CMK (cell line): ENCODE data around the gene WDFY2.

Experiments used
- DNase-seq: peaks from one replicate; pipeline ENCODE4 v3.0.0-alpha.2; 2010; ENCODE audit warnings: low read depth

WDFY2 gene

DNA sequence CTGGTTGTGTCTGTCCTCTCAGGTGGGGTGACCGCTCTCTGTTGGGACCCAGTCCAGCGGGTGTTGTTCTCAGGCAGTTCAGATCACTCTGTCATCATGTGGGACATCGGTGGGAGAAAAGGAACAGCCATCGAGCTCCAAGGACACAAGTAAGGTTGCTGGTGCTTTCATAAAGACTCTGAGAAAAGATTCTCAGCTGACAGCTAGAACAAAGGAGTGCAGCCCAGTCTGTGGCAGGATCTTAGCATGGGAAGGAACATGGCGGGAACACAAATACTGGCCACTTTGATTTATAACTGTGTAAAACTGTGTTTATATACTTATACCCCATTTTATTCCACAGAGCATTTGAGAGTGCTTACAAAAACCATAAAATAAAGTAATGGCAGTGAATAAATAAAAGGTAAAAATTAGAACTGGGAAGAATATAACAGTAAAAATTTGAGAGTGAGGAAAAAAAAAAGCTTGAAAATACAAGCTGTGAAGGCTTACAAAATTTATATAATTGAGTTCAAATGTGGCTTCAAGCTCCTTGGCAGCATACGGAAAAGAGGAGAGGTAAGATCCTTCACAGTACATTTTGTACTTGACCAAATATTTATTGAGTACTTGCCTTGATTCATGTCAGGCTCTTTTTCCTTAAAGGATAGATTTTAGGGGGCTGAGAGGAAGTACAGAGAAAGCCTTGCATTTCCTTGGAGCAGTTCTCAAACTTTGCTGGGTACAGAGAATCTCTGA lies 154.9 kb downstream of the WDFY2 start:
- no peak for DNase-seq

DNA sequence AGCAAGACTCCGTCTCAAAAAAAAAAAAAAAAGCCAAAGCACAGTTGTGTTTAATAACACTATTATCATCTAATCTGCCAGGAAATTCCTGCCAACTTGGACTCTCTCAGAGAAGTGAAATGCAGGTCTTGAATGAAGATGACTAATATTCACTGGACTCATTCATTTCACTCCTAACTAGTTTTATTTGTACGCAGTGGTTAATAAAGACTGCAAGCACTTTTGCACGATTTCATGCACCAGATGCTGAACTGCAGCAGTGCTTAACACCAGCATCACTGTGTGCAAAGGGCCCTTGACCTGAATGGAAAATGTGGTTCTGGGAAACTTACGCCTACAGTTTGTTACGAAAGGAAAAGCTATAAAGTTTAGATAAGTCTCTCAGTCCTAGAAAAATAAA lies 156.4 kb downstream of the WDFY2 start:
- DNase-seq = no peak

DNA sequence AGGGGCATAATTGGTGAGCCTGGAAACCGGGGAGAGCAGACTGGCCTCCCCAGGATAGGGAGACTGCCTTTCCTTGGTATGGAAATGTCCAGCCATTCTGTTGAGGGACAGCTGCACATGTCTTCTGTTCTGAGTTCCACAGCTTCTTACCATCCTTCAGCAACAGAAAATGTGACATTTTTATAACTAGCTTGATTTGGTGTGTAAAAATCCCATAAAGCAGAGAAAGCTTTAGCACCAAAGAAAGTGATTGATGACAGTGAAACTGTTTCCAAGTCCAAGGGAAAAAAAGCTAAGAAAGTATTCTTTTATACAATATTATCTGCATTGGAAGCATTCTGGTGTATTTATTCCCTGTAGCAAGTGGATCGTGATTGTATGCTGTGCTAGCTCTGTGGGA lies 157.8 kb downstream of the WDFY2 start:
- DNase-seq = no peak

DNA sequence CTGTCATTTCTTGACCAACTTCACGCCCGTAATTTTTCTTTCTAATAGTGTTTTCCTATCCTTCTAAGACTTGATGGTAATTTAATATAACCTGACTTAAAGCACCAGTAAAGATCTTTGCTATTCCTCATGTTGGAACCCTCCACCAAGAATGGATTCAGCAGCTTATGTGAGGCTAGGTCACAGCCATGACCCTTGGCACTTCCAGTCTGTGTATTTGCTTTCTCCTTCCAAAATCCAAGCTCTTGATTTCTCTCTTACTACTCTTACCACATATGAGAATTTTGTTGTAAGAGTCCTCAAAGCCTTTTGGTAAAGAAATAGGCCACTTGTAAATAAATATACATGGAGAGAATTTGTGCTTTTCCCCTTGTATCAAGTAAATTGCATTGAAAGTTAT lies 158.3 kb downstream of the WDFY2 start:
- DNase-seq = no peak

DNA sequence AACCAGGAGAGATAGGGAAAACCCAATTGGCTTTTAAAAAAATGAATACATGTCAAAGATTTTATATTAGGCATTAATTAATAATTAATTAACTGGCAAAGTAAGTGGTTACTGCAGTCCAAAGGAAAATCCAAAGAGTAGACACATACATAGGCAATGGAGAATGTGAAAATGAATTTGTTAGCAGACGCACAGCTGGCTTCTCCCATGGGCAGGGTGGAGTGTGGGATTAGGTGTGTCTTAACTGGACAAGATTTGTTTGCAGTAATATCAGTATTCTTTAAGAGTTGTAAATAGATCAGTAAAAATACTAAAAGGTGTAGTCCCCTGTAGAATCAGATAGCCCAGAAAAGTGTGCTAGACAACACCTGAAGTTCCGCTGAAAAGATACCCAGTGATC lies 161.0 kb downstream of the WDFY2 start:
- no peak for DNase-seq

DNA sequence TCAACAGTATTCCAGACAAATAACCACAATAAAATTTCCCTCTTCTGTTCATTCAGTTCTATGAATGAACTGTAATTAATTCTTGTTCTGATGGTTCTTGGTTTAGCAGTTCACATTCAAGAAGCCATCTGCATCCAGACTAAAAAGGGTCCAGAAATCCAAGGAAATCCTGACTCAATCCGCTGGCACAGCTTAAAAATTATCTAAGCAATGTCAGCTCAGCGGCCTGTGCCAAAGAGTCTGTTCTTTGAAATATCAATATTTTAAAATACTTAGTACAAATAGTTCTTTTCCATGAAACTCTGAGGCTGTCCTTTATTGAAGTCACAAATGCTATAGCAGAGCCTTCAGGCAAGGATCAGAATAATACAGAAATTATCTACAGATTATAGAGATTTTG lies 162.5 kb downstream of the WDFY2 start:
- no peak for DNase-seq

DNA sequence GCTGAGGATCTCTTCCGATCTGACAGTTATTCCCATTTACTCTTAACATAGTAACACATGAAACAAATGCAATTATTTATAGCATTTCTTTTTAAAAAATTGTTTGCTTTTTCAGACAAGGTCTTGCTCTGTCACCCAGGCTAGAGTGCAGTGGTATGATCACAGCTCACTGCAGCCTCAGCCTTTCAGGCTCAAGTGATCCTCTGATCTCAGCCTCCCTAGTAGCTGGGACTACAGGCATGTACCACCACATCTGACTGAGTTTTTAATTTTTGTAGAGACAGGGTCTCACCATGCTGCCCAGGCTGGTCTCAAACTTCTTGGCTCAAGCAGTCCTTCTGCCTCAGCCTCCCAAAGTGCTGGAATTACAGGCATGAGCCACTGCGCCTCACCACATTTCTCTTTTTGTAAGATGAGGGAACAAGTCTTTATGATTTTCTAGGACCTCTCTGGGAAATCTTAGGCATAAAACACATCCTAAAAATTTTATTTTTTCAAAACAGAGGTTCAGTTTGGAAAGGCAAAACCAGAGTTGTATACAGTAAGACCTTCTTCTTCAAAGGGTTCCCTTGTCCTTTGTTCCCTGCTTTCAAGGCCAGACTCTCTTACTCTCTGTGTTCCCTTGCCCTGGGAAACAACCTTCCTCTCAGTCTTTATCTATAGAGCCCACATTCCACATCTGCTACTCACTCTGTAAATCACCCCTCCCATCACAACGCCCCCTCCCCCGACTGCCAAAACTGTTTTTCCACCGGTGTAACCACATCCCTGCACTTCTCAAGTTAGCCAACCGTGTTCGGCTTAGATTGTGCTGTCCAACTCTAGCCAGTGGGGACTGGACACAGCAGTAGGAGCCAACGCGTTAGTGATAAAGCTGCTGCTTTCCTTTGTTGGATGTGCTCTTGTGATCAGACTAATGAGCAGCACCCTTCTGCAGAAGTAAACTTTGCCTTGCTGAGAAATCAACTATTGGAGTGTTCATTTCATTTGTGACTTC lies 163.5 kb downstream of the WDFY2 start:
- no peak for DNase-seq

DNA sequence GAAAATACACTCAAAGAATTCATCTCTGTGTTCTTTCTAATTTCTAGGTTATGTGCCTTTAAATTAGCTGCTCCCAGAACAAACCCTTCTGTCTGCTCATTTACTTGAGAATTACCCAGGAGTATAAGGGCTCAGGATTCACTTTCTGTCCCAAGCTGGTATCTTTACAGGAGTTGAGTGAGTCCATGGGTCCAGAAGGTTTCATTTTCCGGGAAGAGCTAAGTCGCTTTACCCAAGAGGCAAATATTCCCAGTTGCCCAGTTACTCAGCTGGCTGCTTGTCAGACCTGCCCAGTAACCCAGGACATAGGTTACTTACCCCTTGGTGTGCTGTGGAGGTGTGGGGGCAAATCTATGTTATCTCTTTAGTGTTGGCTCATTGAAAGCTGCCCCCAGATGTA lies 172.4 kb downstream of the WDFY2 start:
- no peak for DNase-seq

DNA sequence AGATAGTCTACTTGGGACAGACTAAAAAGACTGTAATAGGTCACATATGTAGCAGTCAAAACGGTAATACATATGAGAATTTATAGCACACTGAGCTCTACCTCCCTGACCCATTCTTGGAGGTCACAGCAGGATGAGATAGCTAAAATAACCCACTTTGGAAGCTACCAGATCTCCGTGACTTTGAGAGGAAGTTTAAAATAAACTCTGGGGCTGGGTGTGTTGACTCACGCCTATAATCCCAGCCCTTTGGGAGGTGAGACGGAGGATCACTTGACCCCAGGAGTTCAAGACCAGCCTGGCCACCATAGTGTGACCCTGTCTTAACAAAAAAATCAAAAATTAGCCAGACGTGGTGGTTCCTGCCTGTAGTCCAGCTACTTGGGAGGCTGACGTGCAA lies 174.4 kb downstream of the WDFY2 start:
- DNase-seq = no peak

DNA sequence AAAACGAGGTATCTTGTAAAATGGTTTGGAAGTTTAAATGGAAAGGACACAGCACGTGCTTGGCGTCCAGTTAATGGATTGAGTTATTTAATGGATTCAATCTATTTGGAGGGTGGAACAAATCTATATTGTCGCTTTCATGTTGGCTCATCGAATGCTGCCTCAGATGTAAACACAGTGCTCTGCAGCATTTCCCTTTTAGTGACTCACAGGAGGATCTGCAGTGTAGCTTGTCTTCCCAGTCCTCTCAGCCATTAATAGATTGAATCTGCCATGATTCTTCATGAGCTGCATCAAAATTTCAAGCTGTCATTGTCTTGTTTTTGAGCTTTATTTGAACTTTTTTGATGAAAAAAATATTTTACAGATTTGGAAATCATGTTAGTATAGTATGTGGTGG lies 175.0 kb downstream of the WDFY2 start:
- DNase-seq = no peak

DNA sequence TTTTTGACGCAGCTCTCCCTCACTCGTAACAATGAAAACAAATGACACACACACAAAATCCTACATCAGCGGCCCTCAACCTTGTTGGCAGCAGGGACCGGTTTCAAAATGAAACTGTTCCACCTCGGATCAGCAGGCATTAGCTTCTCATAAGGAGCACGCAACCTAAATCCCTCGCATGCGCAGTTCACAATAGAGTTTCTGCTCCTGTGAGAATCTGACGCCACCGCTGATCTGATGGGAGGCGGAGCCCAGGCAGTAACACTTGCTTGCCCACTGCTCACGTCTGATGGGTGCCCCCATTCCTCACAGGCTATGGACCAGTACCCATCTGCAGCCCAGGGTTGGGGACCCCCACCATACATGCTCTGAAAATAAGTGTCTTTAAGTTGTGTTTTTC lies 176.3 kb downstream of the WDFY2 start:
- no peak for DNase-seq

DNA sequence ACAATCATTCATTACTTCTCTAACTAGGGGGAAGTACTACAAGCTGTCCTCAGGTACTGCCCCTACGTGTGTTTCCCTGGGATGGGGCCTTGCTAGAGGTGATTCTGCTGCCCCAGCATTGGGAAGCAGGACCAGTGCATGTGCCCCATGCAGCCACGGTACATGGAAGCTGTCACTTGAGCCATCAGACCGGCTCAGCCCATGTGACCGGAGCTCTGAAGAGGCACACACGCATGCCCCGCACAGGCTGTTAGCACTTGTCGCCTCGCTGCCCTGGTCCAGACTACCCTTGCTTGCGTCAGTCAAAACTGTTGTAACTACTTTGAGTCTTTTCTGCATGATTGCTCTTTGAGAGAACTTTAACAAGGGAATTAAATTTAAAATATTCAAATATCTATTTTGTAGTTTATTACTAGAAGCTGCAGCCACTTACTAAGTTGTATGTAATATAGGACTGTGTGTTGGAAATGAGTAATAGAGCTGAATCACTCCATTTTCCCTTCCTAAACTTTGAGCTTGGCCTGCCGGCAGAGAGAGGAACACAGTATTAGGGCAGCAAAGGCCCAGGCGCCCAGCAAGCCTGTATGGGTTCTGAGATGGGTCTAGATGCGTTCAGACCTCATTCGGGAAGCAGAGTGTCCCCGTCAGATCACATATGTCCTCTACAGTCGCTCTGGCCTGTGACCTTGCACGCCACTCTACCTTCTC lies 177.5 kb downstream of the WDFY2 start:
- DNase-seq = no peak

DNA sequence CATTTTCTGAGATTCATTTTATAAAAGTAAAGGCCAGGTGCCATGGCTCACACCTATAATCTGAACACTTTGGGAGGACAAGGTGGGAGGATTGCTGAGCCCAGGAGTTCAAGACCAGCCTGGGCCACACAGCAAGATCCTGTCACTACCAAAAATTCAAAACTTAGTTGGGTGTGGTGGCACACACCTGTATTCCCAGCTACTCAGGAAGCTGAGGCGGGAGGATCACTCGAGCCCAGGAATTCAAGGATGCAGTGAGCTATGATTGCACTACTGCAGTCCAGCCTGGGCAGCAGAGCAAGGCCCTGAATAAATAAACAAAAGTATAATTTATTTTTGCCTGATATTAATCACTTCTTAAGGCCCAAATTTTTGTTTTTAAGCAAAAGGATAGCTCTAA lies 179.2 kb downstream of the WDFY2 start:
- no peak for DNase-seq

DNA sequence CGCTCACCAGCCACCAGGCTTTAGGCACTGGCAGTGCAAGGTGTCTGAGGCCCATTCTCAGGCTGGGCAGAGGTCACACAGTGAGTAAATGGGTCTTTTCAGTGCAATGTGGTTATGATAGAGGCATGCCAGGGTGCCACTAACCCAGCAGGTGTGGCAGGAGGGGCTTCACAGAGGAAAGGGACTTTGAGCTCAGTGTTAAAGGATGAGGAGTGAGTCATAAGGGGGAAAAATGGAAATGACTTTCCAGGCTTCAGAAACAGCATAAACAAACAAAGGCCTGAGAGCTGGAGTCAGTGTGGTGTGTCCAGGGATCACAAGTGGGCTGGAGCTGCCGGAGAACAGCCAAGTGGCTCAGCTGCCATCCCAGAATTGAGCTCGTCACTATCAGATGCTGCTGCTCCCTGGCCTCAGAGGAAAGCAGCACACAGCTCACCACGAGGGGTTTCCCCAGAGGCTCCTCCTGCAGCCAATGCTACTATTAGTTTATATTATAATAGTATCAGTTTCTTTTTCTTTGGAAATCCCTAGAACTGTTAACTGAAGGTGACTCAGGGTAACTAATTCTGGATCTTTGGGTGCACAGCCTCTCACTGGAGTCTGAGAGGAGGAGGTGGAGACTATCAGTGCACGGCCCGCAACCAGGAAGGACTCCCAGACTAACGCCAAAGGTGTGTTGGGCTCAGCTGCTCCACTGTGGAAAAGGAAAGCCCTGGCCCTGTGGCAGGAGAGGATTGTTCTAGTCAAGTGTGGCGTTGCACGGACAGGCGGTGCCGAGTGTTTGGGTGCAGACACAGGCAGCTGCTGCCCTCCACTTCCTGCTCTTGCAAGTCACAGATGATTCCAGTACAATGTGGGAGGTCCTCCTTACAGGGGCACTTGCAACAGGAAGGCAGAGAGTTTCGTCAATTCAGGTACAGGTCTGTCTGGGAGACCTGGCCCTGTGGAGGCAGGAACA lies 180.2 kb downstream of the WDFY2 start:
- no peak for DNase-seq

DNA sequence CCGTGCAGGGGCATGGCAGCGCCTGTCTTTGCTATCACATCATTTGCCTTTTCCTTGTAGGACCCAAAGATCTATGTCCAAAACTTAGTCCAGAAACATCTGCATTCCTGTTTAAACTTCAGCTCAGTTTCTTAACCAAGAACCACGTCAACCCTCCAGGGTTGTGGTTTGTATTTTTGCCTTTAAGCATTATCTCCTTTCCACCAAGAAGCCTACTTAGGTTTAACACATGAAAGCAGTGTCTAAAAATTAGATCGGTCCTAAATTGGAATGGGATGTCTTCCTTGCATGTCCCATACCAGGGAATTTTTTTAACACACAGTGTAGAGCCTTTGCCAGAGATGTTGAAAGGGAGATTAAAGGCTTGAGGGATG lies 180.9 kb downstream of the WDFY2 start:
- DNase-seq = no peak

DNA sequence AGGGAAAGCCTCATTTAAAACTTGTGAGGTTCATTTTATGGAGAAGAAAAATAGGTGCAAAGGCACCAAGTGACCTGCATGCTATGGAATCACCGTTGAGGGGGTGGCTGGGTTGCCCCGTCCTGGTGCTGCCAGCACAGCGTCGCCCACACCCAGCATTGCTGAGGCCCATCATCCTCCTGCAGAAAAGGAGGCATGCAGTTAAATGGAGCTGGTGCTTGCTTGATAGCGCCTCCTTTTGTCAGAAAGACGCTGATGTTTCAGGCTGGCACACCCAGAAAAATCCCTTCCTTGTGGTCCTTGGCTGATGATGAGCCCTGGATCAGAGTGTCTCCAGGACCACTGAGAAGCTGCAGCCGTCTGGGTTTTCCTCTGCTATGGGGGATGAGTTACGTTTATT lies 182.8 kb downstream of the WDFY2 start:
- DNase-seq = no peak

DNA sequence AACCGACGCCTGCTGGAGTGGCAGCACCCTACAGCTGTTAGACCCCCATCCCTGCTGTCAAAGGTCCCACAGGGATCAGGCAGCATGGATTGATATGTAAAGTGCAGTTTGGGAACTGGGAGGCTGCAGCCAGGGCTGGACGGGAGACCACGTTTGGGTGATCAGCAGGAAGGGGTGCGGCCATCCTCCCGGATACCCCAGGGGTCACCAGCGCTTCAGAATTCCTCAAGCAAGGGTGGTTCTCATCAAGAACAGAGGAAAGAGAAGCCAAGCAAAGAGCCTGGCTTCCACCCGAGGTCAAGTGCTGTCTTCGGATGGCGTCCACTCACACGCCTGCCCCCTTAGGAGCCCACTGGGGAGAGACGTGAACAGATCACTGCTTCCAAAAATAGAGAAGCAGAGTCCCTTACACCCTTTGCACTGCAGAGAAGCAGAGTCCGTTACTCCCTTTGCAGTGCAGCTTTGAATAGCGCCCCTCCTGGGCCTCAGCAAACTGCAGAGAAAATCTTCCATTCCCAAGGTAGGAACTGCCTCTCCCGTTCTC lies 184.2 kb downstream of the WDFY2 start:
- no peak for DNase-seq

DNA sequence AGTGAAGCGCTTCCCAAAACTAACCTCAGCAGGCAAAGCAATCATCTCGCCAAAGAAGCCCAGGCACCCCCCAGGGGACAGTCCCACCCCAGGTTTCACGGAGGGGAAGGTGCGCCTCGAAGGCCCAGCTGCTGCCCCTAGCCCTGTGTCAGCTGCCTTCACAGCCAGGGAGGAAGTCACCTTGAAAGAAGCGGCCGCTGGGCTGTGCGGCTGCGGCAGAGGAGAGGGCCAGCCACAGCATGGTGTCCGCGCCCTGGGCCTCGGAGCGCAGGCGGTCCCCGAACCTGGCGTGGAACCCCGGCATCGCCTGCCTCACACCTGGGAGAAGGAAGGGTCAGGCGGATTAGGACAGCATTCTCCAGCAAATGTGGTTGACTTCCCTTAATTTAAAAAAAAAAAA lies 184.7 kb downstream of the WDFY2 start:
- DNase-seq = no peak

DNA sequence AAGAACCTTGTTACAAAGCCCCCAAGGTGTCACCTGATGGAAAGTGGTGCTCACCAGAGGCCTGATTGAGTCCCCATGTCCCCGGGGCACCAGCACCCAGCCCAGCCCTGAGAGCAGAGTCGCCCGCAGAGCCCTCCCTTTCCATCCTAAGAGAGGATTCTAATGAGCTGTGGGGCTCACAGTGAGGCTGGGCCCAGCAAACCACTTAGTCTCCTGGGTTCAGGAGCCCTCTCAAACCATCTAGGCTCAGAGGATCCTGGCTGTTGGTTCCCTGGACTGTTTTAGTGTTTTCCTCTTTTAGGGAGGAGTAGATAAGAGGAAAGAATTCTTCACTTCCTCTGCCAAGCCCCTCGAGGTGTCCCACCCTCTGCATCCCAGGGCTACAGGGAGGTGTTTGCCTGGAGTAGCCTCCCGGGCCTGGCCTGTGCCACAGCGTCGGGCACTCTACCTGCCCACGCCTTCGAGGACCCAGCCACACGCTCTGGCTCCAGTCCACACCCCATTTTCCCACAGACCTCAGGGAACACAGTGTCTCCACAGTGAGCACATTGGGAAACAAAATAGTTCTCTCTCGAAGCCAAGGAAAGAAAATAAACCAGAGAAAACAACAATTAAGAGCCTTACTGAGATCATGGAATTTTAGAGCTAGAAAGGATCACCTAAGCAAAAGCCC lies 185.3 kb downstream of the WDFY2 start:
- DNase-seq = no peak

DNA sequence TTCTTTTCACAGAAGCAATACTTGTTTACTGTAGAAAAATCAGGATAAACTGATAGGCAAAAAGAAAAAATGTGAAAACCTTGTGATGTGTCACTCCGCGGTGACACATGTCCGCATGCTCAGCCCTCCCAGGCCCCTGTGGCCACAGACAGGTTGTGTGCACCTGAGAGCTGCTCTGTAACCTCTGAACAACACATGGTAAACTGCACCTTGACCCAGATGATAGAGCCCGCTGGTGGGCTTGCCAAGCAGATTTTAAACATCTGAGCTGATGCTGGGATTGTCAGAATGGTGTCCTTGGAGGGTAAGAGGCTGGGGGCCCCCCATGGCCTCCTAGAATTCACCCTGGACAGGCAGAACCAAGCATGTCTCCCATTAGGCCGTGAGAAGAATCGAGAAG lies 185.9 kb downstream of the WDFY2 start:
- DNase-seq = no peak
